GM21619 (cell line): Measurements from ENCODE around the gene TMEM80.

Experiments used
- ATAC-seq: cut with Tn5 transposase; IDR thresholded peaks from one replicate; pipeline ENCODE4 v1.9.1; 2021; ENCODE audit not compliant: unreplicated experiment

Gene TMEM80

GRCh38 chr11:699116-699508 is 3.5 kb downstream of the TMEM80 start:
- ATAC-seq, result no peak

- no peak for ATAC-seq
These were observed 4.1 kb downstream of the TMEM80 start for GRCh38 chr11:699753-700152.

- ATAC-seq, result no peak
These were observed 6.3 kb downstream of the TMEM80 start for GRCh38 chr11:701741-702461.

- no peak for ATAC-seq
These were observed 7.1 kb downstream of the TMEM80 start for GRCh38 chr11:702462-703461.

- ATAC-seq, result no peak
These were observed 7.9 kb downstream of the TMEM80 start for GRCh38 chr11:703506-703905.

GRCh38 chr11:704228-704674 is 8.6 kb downstream of the TMEM80 start:
- ATAC-seq, result no peak

- ATAC-seq, result no peak
These were observed 9.4 kb downstream of the TMEM80 start for GRCh38 chr11:704781-705645.

- no peak for ATAC-seq
These were observed 10.2 kb downstream of the TMEM80 start, which contains the start of gene EPS8L2 for GRCh38 chr11:705646-706438. Gene EPS8L2, plus strand, starts transcription at chr11:706231. Its CDS starts 3,177 bp downstream, at chr11:709408.

- no peak for ATAC-seq
These were observed 10.9 kb downstream of the TMEM80 start for GRCh38 chr11:706439-706956.

GRCh38 chr11:706957-707816 is 11.6 kb downstream of the TMEM80 start:
- ATAC-seq, result no peak

- ATAC-seq, result no peak
These were observed 12.3 kb downstream of the TMEM80 start for GRCh38 chr11:707817-708420.

- no peak for ATAC-seq
These were observed 12.9 kb downstream of the TMEM80 start for GRCh38 chr11:708511-708910.

- no peak for ATAC-seq
These were observed 13.7 kb downstream of the TMEM80 start for GRCh38 chr11:709109-709997.

GRCh38 chr11:714436-714835 is 18.8 kb downstream of the TMEM80 start:
- ATAC-seq, result no peak

- no peak for ATAC-seq
These were observed 23.8 kb downstream of the TMEM80 start for GRCh38 chr11:719214-720016.

GRCh38 chr11:720017-720641 is 24.5 kb downstream of the TMEM80 start:
- no peak for ATAC-seq
